ENCODE results near the gene PTPA. TPM values are rescaled to one million over a fixed set of nuclear protein-coding genes. Genes with fewer than 3 reads are reported as not detected.

The PTPA gene
- total and polyA plus RNA-seq, 9 of the 15 experiments (the other 6 are each of a cell fraction or from before 2014, with no cell fraction given), result 1.7 to 121 (median 72.6) TPM

DNA sequence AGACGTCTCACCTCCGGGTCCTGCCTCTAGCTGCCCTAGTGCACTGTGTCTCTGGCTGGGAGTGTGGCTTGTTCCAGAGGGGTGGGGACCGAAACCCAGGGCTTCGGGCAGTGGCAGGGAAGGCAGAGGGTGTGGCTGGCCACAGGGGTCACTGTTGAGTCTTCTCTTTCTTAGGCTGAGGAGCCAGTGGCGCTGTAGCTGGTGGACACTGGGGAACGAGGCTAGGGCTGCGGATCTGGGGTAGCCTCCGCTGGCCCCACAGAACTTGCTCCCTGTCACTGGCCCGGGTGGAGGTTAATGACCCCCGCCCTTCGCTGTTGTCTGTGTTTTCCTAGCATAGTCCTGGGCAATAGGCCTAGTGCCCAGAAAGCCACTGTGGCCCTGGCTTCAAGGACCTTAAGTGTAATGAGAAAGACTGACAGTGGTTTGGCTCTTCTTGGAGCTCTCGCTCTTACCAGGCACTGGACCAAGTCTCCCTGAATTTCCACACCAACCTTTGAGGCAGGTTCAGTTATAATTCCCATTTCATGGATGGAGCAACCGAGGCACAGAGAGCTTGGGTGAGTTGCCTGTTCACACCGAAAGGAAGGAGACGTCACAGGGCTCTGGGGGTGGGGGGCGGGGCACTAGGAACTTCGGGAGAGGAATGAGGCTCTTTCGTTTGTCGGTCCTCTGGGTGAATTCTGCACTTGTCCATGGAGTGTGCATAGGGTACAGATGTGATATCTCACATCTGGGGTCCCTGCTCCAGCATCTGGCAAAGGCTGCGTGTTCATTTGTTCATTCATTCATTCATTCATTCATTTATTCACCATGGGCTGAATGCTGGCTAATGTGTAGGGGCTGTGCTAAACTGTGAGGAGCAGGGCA is 71.6 kb downstream of the PTPA start (continued):
- TF ChIP-seq, protein P1, sequence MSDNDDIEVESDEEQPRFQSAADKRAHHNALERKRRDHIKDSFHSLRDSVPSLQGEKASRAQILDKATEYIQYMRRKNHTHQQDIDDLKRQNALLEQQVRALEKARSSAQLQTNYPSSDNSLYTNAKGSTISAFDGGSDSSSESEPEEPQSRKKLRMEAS (CRISPR knock-in tag; IDR thresholded peaks at IDR 0.05), result no peak
- TF ChIP-seq PHB2 (IDR thresholded peaks at IDR 0.05; ENCODE audit: low read depth), result no peak
- no peak for TF ChIP-seq LEF1 (IDR thresholded peaks at IDR 0.05)
- no peak for TF ChIP-seq NONO (IDR thresholded peaks at IDR 0.05; ENCODE audit: low read depth in 2 of 2, low read length in 1 of 2)
- no peak for TF ChIP-seq KAT2B (IDR thresholded peaks at IDR 0.05; ENCODE audit: low read depth, low read length)
- no peak for TF ChIP-seq HDAC8 (tag; IDR thresholded peaks at IDR 0.05)
- no peak for TF ChIP-seq ZKSCAN8 (CRISPR knock-in tag; IDR thresholded peaks at IDR 0.05)
- no peak for TF ChIP-seq XRCC3 (IDR thresholded peaks at IDR 0.05)
- no peak for TF ChIP-seq OTX1 (CRISPR knock-in tag; IDR thresholded peaks at IDR 0.05)
- no peak for TF ChIP-seq MED1 (CRISPR knock-in tag; IDR thresholded peaks at IDR 0.05; ENCODE audit: borderline replicate concordance)
- TF ChIP-seq KLF10 (CRISPR knock-in tag; IDR thresholded peaks at IDR 0.05), result no peak
- no peak for TF ChIP-seq MXI1 (IDR thresholded peaks at IDR 0.05; ENCODE audit: low read depth, low read length)
- TF ChIP-seq KLF16 (IDR thresholded peaks at IDR 0.05), result 0 out of 2 replicates have a peak, but pooled peaks have one; percentile 10
- no peak for TF ChIP-seq BCOR (IDR thresholded peaks at IDR 0.05)
- no peak for TF ChIP-seq IFI16 (CRISPR knock-in tag; IDR thresholded peaks at IDR 0.05)
- no peak for TF ChIP-seq FIP1L1 (IDR thresholded peaks at IDR 0.05; ENCODE audit: low read depth, low read length, poor library complexity, severe bottlenecking)
- TF ChIP-seq RBFOX2 (IDR thresholded peaks at IDR 0.05; ENCODE audit: low read depth, low read length), result no peak
- TF ChIP-seq, protein P2, sequence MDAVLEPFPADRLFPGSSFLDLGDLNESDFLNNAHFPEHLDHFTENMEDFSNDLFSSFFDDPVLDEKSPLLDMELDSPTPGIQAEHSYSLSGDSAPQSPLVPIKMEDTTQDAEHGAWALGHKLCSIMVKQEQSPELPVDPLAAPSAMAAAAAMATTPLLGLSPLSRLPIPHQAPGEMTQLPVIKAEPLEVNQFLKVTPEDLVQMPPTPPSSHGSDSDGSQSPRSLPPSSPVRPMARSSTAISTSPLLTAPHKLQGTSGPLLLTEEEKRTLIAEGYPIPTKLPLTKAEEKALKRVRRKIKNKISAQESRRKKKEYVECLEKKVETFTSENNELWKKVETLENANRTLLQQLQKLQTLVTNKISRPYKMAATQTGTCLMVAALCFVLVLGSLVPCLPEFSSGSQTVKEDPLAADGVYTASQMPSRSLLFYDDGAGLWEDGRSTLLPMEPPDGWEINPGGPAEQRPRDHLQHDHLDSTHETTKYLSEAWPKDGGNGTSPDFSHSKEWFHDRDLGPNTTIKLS (IDR thresholded peaks at IDR 0.05; ENCODE audit: borderline replicate concordance, low read depth), result no peak
- no peak for TF ChIP-seq NBN (IDR thresholded peaks at IDR 0.05; ENCODE audit: low read depth)
- no peak for TF ChIP-seq FOXP1 (CRISPR knock-in tag; IDR thresholded peaks at IDR 0.05)
- no peak for TF ChIP-seq ZNF174 (CRISPR knock-in tag; IDR thresholded peaks at IDR 0.05)
- TF ChIP-seq PYGO2 (tag; IDR thresholded peaks at IDR 0.05), result no peak
- TF ChIP-seq PTBP1 (IDR thresholded peaks at IDR 0.05; ENCODE audit: low read depth, low read length), result no peak
- no peak for TF ChIP-seq IRF2 (CRISPR knock-in tag; IDR thresholded peaks at IDR 0.05)
- TF ChIP-seq ZNF274 (IDR thresholded peaks at IDR 0.05; ENCODE audit: borderline replicate concordance, low read depth, low read length), result no peak
- TF ChIP-seq NR1H2 (CRISPR knock-in tag; IDR thresholded peaks at IDR 0.05), result no peak
- 0 out of 4 replicates have a peak, but pooled peaks of 1 of the 2 experiments have one; percentile 15 for TF ChIP-seq NRF1 (conservative IDR thresholded peaks at IDR 0.05 in 1 of 2, IDR thresholded peaks at IDR 0.05 in 1 of 2)
- TF ChIP-seq SNIP1 (IDR thresholded peaks at IDR 0.05; ENCODE audit: low read depth), result no peak
